ENCODE results near the gene SNRPB. TPM values are rescaled to one million over a fixed set of nuclear protein-coding genes. Genes with fewer than 3 reads are reported as not detected.

The SNRPB gene
- polyA plus RNA-seq, 3 donors, result 136 to 213 (median 183) TPM

DNA sequence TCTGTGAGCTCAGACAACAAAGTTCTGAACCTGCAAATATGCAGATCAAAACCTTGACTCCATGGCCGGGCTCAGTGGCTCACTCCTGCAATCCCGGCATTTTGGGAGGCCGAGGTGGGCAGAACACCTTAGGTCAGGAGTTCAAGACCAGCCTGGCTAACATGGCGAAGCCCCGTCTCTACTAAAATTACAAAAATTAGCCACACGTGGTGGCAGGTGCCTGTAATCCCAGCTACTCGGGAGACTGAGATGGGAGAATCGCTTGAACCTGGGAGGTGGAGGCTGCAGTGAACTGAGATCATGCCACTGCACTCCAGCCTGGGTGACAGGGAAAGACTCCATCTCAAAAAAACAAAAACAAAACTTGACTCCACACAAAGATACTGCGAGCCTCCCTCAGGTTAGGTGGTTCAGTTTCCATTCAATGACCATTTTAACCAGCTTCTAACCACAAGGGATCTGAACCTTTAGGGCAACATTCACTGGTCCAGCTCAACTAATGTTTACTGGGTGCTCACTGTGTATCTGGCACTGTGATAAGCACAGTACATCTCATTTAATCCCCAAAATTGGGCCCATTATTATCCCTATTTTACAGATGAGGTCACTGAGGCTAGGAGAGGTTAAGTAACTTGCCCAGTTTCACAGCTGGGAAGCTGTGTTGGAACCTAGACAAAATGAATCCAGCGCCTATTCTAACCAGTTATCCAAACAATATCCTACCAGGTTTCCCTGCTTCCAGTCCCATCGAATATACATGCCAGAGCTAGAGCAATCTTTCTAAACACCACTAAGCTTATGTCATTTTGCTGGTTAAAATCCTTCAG, 1.8 kb downstream of the SNRPB start:
- intact Hi-C loops (cut with micrococcal nuclease), result loop anchor here in 1 of 2 donors (10.0 kb wide), 1 partner anchor 1134 kb away; no protein-coding TSS in a partner anchor

DNA sequence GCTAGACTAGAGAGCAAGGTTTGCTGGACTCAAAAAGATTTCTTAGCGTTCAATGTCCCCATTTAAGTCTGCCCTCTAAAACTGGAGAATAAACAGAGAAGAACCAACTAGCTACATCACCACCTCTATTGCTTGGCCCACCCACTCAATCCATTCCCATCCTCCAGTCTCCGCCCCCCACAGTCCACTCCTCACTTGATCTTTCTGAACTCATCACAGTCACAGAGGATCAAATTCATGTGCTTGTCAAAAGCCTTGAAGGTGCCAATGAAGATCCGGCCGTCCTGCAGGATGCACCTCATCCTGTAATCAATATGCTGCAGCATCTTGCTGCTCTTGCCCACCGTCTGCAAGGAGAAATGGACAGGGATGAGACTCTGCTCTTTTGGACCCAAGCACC, 3.2 kb downstream of the SNRPB start:
- H3K27me3 ChIP-seq (ENCODE audit: control insufficient read depth in 2 of 2, insufficient read depth in 2 of 2, low read length in 2 of 2), result no peaks in the 10 kb centered on the region
- H4K20me1 ChIP-seq (ENCODE audit: insufficient read depth, low read length), result peaks cover 79% of the 10 kb centered on the region
- no peak overlapping the region for H3K9ac ChIP-seq (ENCODE audit: insufficient read depth, low read length, poor library complexity, severe bottlenecking)
- peak overlapping the region in 1 of 2 donors; percentile 20 for H3K27ac ChIP-seq (ENCODE audit: low read depth in 1 of 2, low read length in 2 of 2)
- intact Hi-C loops (cut with micrococcal nuclease), result loop anchor here in 1 of 2 donors (10.0 kb wide), 1 partner anchor 1133 kb away; no protein-coding TSS in a partner anchor
- no peak for DNase-seq
- H3K9me3 ChIP-seq (replicated peaks in 1 of 2; ENCODE audit: control insufficient read depth in 1 of 2, insufficient read depth in 1 of 2, low read length in 2 of 2), result no peaks in the 10 kb centered on the region
- Mint-ChIP-seq H3K4me1 (peaks cover 26% of the 10 kb centered on the region), H3K36me3 (peaks cover 55 to 56% of the 10 kb centered on the region in 2 donors), H3K9me3 (no peaks in the 10 kb centered on the region), H3K27ac (peak overlapping the region in 2 of 7 donors; percentile 5 to 30), H3K27me3 (ENCODE audit: low read depth in 3 of 3) (peaks cover 0 to 2% (median 0%) of the 10 kb centered on the region in 3 donors), H3K4me3 (no peak overlapping the region)
- H3K4me1 ChIP-seq (ENCODE audit: control insufficient read depth in 1 of 2, insufficient read depth in 2 of 2, low read length in 2 of 2), result peaks cover 17 to 28% of the 10 kb centered on the region in 2 donors
- H3K79me2 ChIP-seq (ENCODE audit: insufficient read depth, low read length), result peaks cover 51% of the 10 kb centered on the region
- 97% methylated on average over 5 of the region's 5 CpGs for WGBS (ENCODE audit: insufficient coverage)
- TF ChIP-seq, protein P1, sequence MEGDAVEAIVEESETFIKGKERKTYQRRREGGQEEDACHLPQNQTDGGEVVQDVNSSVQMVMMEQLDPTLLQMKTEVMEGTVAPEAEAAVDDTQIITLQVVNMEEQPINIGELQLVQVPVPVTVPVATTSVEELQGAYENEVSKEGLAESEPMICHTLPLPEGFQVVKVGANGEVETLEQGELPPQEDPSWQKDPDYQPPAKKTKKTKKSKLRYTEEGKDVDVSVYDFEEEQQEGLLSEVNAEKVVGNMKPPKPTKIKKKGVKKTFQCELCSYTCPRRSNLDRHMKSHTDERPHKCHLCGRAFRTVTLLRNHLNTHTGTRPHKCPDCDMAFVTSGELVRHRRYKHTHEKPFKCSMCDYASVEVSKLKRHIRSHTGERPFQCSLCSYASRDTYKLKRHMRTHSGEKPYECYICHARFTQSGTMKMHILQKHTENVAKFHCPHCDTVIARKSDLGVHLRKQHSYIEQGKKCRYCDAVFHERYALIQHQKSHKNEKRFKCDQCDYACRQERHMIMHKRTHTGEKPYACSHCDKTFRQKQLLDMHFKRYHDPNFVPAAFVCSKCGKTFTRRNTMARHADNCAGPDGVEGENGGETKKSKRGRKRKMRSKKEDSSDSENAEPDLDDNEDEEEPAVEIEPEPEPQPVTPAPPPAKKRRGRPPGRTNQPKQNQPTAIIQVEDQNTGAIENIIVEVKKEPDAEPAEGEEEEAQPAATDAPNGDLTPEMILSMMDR (IDR thresholded peaks at IDR 0.05), result no peak
- no peak overlapping the region for H3K4me2 ChIP-seq (replicated peaks; ENCODE audit: extremely low read depth, low read length, poor library complexity, severe bottlenecking)
- H3K36me3 ChIP-seq (replicated peaks in 1 of 2; ENCODE audit: control insufficient read depth in 1 of 2, insufficient read depth in 2 of 2, low read length in 2 of 2), result peaks cover 59 to 64% of the 10 kb centered on the region in 2 donors
- H2AFZ ChIP-seq (ENCODE audit: insufficient read depth, low read depth, low read length, poor library complexity, severe bottlenecking), result no peak overlapping the region
- H3K4me3 ChIP-seq (replicated peaks in 1 of 3; ENCODE audit: low read depth in 2 of 3, low read length in 3 of 3), result no peak overlapping the region

More for the DNA sequence above, 1.8 kb downstream of the SNRPB start:
- Histone ChIP-seq H3K27me3 (ENCODE audit: control insufficient read depth in 2 of 2, insufficient read depth in 2 of 2, low read length in 2 of 2) (no peaks in the 10 kb centered on the region), H3K4me1 (ENCODE audit: control insufficient read depth in 1 of 2, insufficient read depth in 2 of 2, low read length in 2 of 2) (peaks cover 17 to 28% of the 10 kb centered on the region in 2 donors), H3K9me3 (replicated peaks in 1 of 2; ENCODE audit: control insufficient read depth in 1 of 2, insufficient read depth in 1 of 2, low read length in 2 of 2) (no peaks in the 10 kb centered on the region), H3K36me3 (replicated peaks in 1 of 2; ENCODE audit: control insufficient read depth in 1 of 2, insufficient read depth in 2 of 2, low read length in 2 of 2) (peaks cover 45 to 50% of the 10 kb centered on the region in 2 donors), H3K4me3 (replicated peaks in 1 of 3; ENCODE audit: low read depth in 2 of 3, low read length in 3 of 3) (peak overlapping the region in 1 of 3 experiments; percentile 93), H3K79me2 (ENCODE audit: insufficient read depth, low read length) (peaks cover 51% of the 10 kb centered on the region), H3K4me2 (replicated peaks; ENCODE audit: extremely low read depth, low read length, poor library complexity, severe bottlenecking) (peak overlapping the region; percentile 91), H3K27ac (ENCODE audit: low read depth in 1 of 2, low read length in 2 of 2) (peak overlapping the region in 1 of 2 donors; percentile 2), H3K9ac (ENCODE audit: insufficient read depth, low read length, poor library complexity, severe bottlenecking) (peak overlapping the region; percentile 92), H2AFZ (ENCODE audit: insufficient read depth, low read depth, low read length, poor library complexity, severe bottlenecking) (no peak overlapping the region), H4K20me1 (ENCODE audit: insufficient read depth, low read length) (peaks cover 65% of the 10 kb centered on the region)
- H3K4me3 Mint-ChIP-seq, result peak overlapping the region in 1 of 2 donors; percentile 31
- H3K4me1 Mint-ChIP-seq, result peaks cover 26% of the 10 kb centered on the region
- H3K36me3 Mint-ChIP-seq, result peaks cover 41 to 42% of the 10 kb centered on the region in 2 donors
- H3K9me3 Mint-ChIP-seq, result no peaks in the 10 kb centered on the region
- 97% methylated on average over 6 of the region's 11 CpGs for WGBS (ENCODE audit: insufficient coverage)
- TF ChIP-seq, protein P1 (IDR thresholded peaks at IDR 0.05), result no peak
- H3K27ac Mint-ChIP-seq, result peak overlapping the region in 4 of 7 donors; percentile 37 to 61 (median 40)
- no peak for DNase-seq
- no peaks in the 10 kb centered on the region for H3K27me3 Mint-ChIP-seq (ENCODE audit: low read depth in 3 of 3)

Data from CD14-positive monocyte (primary cell).